ENCODE data around the gene CYB561D1. TPM values are rescaled to one million over a fixed set of nuclear protein-coding genes. Genes with fewer than 3 reads are reported as not detected.
A peak's percentile ranks its signal among the peaks of the same experiment; 100 is the strongest.

CYB561D1 gene
- polyA plus RNA-seq, 4 donors, result 8.1 to 9.3 (median 9.2) TPM

DNA sequence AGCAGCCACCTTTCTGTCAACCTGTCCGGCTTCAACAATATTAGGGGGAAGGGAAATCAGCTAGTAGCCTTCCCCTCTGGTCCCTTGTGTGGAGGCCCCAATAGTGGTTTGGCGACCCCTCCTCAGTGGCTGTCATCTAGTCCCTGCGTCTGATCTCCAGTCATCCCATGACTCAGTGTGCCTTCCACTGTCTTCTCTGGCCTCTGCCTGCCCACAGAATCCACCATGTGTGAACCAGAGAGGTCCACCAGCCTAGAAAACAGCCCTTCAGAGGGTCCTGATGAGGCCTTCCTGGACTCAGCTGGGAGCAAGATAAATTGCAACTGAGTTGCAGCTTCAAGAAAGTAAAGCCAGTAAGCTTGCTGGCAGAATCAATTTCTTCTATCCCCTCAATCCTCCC is 14.0 kb upstream of the CYB561D1 start:
- no peak for DNase-seq (ENCODE audit: low read depth in 4 of 4, low spot score in 3 of 4)

- no peak for DNase-seq (ENCODE audit: low read depth in 4 of 4, low spot score in 3 of 4)
Measured at GRCh38 chr1:109481646-109482045, 12.2 kb upstream of the CYB561D1 start.

DNA sequence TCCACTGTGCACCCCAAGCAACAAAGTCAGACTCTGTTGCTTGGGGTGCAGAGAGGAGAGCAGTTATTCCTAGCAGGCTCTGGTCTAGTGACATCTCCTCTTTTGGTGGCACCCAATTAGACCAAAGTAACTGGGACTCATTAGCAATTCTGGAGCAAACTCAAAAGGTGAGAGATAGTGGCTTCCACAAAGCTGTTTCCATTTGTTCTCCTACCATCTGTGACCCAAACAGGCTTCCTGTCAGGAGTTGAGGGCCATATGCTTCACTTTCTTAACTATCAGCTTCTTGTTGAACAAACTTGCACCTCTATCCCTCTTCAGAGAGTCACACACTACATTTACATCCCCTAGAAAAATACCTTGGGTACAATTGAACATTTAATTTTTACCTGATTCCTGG is 11.7 kb upstream of the CYB561D1 start:
- no peak for DNase-seq (ENCODE audit: low read depth in 4 of 4, low spot score in 3 of 4)

GRCh38 chr1:109482791-109483671 is 10.9 kb upstream of the CYB561D1 start:
- no peak for DNase-seq (ENCODE audit: low read depth in 4 of 4, low spot score in 3 of 4)

- peak; percentile 83 to 88 (median 84) for DNase-seq (ENCODE audit: low read depth in 4 of 4, low spot score in 3 of 4)
Measured at GRCh38 chr1:109483672-109484518, 10.0 kb upstream of the CYB561D1 start, which contains the start of gene ATXN7L2. TSS of gene ATXN7L2 (plus strand) at chr1:109483905. CDS start at chr1:109483954, 49 bp downstream.

- DNase-seq (ENCODE audit: low read depth in 4 of 4, low spot score in 3 of 4), result no peak
Measured at GRCh38 chr1:109484519-109484975, 9.3 kb upstream of the CYB561D1 start.

DNA sequence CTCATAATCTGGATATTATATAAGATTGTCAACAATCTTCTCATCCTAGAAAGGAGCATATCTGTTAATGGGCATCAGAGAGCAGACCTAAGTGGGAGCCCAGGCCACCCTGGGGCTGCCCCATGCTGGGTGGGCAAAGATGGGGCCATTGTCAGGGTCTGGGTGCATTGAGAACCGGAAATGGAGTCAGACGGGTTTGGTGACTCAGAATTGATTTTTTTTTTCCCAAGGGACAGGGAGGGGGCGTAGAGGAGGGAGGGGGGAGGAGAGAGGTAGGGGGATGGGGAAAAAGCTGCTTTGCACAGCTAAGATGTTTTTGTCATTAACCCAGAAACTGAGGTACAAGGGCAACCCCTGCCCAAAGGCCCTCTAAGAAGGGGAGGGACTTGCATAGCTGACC is 8.9 kb upstream of the CYB561D1 start:
- DNase-seq (ENCODE audit: low read depth in 4 of 4, low spot score in 3 of 4), result no peak

- no peak for DNase-seq (ENCODE audit: low read depth in 4 of 4, low spot score in 3 of 4)
Measured at GRCh38 chr1:109487261-109487660, 6.6 kb upstream of the CYB561D1 start.

DNA sequence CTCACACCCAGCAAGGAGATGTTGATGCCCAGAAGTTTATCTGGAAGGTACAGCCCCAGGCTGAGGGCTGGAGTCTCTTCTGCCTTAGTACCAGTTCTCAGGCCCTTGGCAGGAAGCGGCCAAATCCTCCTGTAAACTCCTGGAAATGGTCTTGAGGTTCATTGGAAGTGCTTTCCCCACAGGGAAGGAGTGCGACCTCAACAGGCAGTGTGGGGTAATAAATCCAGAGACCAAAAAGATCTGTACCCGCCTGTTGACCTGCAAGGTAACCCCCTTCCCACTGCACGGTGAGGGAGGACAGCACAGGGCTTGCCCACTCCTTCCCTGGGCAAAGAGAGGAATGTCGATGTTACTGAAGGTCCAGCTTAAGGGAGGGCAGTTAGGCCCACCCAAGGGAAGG is 5.7 kb upstream of the CYB561D1 start:
- DNase-seq (ENCODE audit: low read depth in 4 of 4, low spot score in 3 of 4), result no peak

DNA sequence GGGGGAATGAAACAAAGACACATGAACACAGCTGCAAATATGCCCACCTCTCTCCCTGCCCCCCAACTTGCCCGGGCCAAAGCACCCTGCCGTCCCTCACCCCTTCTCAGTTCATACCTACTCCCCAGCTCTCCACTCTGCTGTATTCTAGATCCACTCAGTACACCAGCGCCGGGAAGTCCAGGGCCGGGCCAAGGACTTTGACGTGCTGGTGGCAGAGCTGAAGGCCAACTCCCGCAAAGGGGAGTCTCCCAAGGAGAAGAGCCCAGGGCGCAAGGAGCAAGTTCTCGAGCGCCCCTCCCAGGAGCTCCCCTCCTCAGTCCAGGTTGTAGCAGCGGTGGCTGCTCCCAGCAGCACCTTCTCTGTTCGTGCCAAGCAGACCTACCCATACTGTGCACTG is 5.2 kb upstream of the CYB561D1 start:
- no peak for DNase-seq (ENCODE audit: low read depth in 4 of 4, low spot score in 3 of 4)

DNA sequence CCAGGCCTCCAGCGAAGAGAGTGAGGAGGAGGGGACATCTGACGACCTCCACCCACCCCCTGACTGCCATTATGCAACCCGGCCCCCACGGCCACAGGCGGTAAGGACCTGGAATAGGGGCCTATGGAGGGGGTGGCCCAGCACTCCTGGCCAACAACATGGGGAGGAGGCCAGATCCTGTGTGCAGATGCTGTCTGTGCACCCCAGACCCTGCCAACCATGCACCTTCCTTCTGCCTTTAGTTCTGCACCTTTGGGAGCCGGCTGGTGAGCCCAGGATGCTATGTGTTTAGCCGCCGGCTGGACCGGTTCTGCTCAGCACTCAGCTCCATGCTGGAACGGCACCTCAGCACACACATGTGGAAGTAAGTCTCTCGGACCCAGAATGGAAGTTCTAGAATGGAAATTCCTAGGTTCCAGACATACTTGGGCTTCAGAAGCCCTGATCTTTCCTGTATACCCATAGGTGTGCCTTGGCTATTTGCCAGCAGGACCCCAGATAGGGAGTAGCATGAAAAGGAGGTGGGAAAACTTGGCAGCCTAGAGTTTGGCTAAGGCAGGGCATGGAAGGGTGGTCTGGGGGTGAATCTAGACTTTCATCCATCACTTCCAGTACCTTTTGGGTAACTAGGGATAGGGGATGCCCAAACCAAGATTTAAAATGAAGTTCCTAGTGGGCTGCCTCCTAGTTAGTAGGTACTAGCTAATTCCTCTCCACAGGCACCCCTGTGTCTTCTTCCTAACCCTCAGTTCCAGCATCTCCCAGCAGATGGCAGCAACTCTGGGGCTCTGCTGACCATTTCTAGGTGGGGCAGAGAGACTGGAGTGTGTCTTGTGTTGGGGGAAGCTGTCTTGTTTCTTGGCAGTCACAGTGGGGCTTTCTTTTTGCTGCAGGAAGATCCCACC is 3.6 kb upstream of the CYB561D1 start:
- no peak for DNase-seq (ENCODE audit: low read depth in 4 of 4, low spot score in 3 of 4)

- DNase-seq (ENCODE audit: low read depth in 4 of 4, low spot score in 3 of 4), result no peak
Measured at GRCh38 chr1:109490934-109491302, 3.0 kb upstream of the CYB561D1 start.

DNA sequence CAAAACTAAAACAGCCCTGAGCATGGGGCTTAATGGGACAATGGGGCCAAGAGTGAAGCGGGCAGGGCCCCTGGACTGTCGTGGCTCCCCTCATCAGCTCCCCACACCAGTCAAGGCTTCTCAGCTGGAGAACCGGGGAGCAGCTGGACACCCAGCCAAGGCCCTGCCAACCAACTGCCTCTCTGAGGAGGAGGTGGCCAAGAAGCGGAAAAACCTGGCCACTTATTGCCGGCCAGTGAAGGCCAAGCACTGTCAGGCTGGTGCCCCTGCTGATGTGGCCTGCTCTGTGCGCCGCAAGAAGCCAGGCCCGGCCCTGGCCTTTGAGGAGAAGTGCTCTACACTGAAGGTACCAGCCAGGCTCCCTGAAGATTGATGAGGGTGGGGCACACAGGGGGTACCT is 2.5 kb upstream of the CYB561D1 start:
- no peak for DNase-seq (ENCODE audit: low read depth in 4 of 4, low spot score in 3 of 4)

- no peak for DNase-seq (ENCODE audit: low read depth in 4 of 4, low spot score in 3 of 4)
Measured at GRCh38 chr1:109492779-109493178, 1.1 kb upstream of the CYB561D1 start.

DNA sequence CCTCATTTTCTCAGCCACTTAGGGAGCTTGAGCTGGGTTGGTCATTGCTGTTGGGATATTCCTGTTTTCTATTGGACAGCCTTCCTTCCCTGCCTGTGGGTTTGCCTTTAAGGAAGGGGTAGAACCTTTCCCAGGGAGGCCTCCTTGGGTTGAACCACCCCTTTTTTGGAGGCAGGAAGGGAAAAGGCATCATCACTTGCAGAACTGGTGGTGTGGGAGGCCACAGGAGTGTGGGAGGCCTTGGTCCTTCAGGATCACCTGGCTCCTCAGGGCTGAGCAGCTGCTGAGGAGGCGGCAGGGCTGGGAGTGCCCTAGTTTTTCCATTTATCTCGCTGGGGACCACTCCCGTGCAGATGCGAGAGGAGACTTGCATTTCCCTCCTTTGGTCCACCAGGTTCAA is 667 bp upstream of the CYB561D1 start:
- DNase-seq (ENCODE audit: low read depth in 4 of 4, low spot score in 3 of 4), result no peak

- DNase-seq (ENCODE audit: low read depth in 4 of 4, low spot score in 3 of 4), result no peak
Measured at GRCh38 chr1:109495738-109496137, 1.8 kb downstream of the CYB561D1 start.

- no peak for DNase-seq (ENCODE audit: low read depth in 4 of 4, low spot score in 3 of 4)
Measured at GRCh38 chr1:109497449-109498160, 3.7 kb downstream of the CYB561D1 start.

DNA sequence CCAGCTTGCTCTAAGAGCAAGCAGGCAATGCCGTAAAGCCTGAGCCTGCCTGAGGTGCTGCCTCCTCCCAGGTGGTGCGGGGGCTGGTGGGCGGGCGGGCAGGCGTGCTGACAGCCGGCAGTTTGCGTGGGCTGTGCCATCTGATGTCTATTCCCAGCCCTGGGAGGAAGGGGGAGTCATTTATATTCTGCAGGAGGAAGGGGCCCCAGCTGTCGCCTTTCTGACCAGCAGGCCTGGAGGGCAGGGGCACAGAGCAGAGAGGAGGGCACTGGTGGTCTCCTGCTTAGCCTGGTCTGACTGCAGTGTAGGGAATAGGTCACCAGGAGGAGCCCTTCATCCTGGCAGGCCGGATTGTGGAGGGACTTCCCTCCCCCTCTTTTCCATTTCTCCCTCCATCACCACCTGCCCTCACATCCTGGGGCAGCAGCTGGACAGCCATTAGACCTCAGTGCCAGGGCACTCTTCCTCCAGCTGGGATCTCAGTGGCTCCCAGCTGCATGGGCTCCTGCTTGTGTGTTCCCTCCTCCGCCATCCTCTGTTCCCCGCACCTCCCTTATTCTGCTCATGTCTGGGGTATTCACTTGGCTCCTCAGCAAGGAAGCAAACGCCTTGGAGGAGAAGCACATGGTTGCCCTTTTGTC is 4.4 kb downstream of the CYB561D1 start:
- DNase-seq (ENCODE audit: low read depth in 4 of 4, low spot score in 3 of 4), result peak in 1 of 4 donors; percentile 59

DNA sequence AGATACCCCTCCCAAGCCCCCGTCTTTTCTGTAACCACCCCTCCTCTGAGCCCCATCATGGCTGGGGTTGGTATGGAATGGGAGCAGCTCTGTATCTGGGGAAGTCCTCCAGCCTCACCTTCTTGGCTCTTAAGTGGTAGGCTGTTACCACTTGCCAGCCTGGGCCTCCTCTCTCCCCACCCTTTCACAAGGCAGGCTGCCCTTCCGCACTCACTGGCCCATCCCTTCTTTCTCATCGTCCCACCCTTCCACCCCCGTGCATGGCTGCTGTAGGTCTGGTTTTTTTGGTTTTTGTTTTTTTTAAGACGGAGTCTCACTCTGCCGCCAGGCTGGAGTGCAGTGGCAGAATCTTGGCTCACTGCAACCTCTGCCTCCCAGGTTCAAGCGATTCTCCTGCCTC is 5.2 kb downstream of the CYB561D1 start:
- no peak for DNase-seq (ENCODE audit: low read depth in 4 of 4, low spot score in 3 of 4)
